HG02623 (cell line): ENCODE measurements around the gene SRXN1.

ENCODE experiments used
- ATAC-seq: cut with Tn5 transposase; IDR thresholded peaks from one replicate; pipeline ENCODE4 v1.9.1; 2021; ENCODE audit warnings: moderate library complexity; ENCODE audit not compliant: unreplicated experiment

The SRXN1 gene

GRCh38 chr20:609371-609964 lies 43.5 kb downstream of the SRXN1 start:
- no peak for ATAC-seq

- ATAC-seq = no peak
Measured at GRCh38 chr20:608970-609369, 44.0 kb downstream of the SRXN1 start.

GRCh38 chr20:607476-607875 lies 45.5 kb downstream of the SRXN1 start:
- ATAC-seq = no peak

- ATAC-seq = no peak
Measured at GRCh38 chr20:605237-605636, 47.8 kb downstream of the SRXN1 start.

GRCh38 chr20:603116-603640 lies 49.8 kb downstream of the SRXN1 start:
- no peak for ATAC-seq

- ATAC-seq = no peak
Measured at GRCh38 chr20:602111-602970, 50.7 kb downstream of the SRXN1 start.

- ATAC-seq = no peak
Measured at GRCh38 chr20:600736-601135, 52.3 kb downstream of the SRXN1 start.

- no peak for ATAC-seq
Measured at GRCh38 chr20:600141-600540, 52.9 kb downstream of the SRXN1 start.

- no peak for ATAC-seq
Measured at GRCh38 chr20:598133-598850, 54.7 kb downstream of the SRXN1 start.

- no peak for ATAC-seq
Measured at GRCh38 chr20:597560-597959, 55.4 kb downstream of the SRXN1 start.
